NCI-H187 treated with DMSO at 0.1 percent for 48 hours (cell line): ENCODE measurements around the gene RFLNA.

Experiments
- DNase-seq: peaks from one replicate; lab custom pipeline; 2025; lab: John Stamatoyannopoulos, UW

The RFLNA gene

DNA sequence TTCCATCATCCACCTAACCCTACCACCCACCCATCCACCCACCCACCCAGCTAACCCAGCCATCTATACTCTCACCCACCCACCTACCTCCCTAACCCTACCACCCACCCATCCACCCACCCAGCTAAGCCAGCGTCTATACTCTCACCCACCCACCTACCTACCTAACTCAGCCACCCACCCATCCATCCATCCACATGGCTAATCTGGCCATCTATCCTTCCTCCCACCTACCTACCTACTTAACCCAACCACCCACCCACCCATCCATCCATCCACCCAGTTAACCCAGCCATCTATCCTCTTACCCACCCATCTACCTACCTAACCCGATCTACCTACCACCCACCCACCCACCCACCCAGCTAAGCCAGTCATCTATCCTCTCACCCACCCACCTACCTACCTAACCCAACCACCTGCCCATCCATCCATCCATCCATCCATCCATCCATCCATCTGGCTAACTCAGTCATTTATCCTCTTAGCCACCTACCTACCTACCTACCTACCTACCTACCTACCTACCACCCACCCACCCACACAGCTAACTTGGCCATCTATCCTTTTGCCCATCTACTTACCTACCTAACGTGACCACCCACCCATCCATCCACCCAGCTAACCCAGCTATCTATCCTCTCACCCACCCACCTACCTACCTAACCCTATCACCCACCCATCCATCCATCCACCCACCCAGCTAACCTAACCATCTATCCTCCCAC, 44.1 kb downstream of the RFLNA start:
- DNase-seq: no peak

- no peak for DNase-seq
These were observed 45.4 kb downstream of the RFLNA start for GRCh38 chr12:124340080-124340900.

- no peak for DNase-seq
These were observed 46.8 kb downstream of the RFLNA start for GRCh38 chr12:124341645-124342069.

- DNase-seq: no peak
These were observed 49.1 kb downstream of the RFLNA start for GRCh38 chr12:124344022-124344421.

DNA sequence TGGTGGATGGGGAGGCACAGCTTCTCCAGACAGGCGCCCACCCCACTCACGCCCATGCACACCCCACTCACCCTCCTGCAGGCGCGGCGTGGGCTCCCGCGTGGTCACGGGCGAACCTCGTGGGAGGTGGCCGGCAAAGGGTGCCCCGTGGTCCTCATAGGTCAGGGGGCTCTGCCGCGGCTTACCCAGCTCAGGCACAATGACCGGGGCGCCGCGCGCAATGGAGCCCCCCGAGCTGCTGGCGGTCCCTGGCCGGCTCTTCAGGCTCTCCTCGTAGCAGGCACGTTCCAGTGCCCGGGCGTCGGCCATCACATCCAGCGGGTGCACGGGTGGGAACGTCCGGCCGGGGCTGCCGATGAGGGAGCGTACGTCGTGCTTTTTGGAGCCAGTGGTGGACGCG, 49.6 kb downstream of the RFLNA start:
- no peak for DNase-seq

DNA sequence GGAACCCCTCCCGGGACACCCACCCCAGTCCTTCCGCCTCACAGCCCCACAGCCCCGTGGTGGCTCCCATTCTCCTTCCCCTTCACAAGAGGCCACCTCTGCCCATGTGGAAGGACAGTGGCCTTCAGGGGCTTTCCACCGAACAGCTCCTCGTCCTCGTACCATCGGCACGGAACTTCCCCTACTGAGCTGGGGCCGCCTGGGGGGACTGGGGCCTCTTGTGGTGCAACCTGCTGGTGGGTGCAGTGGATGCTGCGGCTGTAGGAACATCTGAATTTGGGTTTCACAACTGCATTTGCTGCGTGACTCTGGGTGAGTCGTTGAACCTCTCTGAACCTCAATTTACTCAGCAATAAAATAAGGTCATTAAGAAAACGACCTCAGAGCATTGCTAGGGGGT, 50.9 kb downstream of the RFLNA start:
- no peak for DNase-seq

DNA sequence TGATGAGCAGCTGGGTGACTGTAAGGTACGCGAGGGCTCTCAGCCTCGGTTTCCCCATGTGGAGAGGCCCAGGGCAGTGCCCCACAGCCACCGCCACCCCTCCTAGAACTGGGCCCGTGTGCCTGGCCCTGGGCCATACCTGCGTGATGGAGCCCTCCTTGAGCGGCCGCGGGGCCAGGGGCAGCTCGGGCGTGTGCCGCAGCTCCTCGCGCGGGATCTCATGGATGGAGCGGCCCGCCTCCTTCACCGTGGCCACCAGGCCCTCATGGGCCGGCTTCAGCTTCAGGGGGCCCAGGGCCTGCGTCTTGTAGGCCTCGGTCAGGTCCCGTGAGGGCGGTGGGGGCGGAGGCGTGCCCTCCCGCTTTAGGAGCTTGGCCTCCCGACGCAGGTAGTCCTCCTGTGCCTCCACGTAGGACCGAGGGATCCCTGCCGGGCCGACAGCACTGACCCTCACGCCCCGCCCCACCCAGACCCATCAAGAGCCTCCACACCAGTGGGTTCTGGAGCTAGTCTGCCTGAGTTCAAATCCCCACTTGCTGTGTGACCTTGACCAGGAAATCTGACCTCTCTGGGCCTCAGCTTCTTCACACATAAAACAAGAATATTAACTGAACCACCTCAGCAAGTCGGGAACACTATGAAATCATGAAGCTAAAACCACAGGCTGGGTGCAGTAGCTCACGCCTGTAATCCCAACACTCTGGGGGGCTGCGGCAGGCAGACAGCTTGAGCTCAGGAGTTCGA, 51.7 kb downstream of the RFLNA start:
- DNase-seq: no peak

DNA sequence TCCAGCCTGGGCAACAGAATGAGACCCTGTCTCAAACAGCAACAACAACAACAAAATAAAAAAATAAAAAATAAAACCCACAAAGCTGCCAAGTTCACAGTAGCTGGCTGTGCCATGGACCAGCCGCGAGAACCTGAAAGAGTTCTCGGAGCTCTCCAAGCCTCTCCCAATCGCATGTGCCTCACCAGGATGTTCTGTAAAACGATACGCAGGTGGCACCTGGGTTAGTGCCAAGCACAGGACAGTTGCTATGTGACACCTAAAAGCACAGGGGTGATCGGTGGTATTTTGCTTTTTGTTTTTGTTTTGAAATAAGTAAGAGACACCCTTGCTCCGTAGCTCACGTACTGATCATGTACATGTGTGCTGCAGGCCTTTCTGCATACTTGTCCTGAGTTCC, 52.4 kb downstream of the RFLNA start:
- no peak for DNase-seq

DNA sequence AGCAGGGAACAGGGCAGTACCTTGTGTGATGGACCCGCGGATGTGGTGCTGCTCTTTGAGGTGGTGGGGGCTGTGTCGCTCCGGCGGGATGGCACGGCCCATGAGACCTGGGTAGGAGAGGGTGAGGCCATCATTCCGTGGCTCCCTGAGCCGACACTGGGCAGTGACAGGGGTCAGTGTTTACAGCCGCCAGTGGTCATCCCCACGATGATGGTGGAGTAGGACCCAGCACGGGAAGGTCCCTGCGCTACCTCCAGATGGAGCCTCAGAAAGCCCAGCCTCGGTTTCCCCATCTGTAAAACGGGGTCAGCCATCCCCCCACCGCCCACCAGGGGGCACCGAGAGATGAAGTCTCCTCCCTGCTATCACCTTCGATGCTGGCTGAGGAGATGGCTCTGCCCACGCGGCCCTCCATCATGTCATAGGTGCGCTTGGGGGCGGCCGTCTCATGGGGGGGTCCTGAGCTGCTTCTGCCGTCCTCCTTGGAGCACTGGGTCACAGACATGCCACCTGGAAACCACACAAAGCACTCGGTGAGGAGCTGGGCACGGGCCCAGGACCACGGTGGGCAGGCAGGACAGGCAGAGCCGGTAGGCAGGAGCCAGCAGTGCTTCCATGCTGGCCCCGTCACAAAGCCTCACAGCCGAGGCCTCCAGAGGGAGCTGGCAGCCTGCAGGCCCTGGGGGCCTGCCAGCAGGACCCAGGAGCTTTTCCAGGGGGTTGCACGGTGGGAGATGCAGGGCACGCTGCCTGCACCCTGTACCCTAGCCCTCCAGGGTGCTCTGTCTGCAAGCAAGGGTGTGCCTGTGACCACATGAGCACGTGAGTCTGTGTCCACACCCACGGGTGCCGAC, 53.1 kb downstream of the RFLNA start:
- DNase-seq: no peak

GRCh38 chr12:124348659-124349380, 53.9 kb downstream of the RFLNA start:
- no peak for DNase-seq

DNA sequence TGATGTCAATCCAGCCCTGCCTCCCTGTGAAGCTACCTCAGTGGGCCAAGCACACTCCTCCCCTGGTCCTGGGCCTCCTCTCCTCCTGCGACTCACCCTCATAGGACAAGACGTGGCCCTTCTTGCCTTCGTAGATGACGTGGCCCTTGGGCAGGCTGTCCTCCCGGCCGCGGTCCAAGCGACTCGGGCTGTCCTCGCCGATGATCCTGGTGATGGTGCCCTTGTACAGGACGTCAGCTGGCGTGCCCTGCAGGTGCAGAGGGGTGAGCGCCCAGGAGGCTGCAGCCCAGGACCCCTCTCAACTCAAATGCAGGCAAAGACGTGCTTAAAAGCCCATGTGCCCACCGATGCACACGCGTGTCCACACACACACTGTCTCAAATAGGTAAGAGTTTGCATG, 55.6 kb downstream of the RFLNA start:
- no peak for DNase-seq

GRCh38 chr12:124351422-124351821, 56.5 kb downstream of the RFLNA start:
- no peak for DNase-seq

GRCh38 chr12:124352257-124352656, 57.4 kb downstream of the RFLNA start:
- DNase-seq: no peak

GRCh38 chr12:124352839-124353238, 57.9 kb downstream of the RFLNA start:
- no peak for DNase-seq

DNA sequence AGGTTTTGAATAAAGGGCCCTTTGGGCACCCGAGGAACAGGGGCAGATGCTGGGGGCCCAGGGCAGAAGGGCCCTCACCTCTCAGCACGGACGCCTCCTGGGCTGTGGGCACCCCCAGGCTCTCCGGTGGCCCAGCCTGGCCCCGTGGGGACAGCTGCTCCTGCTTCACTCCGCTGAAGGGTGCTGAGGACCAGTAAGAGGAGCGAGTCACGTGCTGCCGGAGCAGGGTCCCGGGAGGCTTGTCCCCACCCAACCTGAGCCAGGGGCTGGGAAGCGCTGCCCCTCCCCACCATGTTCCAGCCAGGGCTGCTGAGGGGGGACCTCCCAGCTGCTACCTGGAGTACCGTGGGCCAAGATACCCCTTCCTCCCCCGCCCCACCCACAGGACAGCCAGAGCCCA, 59.5 kb downstream of the RFLNA start:
- no peak for DNase-seq

DNA sequence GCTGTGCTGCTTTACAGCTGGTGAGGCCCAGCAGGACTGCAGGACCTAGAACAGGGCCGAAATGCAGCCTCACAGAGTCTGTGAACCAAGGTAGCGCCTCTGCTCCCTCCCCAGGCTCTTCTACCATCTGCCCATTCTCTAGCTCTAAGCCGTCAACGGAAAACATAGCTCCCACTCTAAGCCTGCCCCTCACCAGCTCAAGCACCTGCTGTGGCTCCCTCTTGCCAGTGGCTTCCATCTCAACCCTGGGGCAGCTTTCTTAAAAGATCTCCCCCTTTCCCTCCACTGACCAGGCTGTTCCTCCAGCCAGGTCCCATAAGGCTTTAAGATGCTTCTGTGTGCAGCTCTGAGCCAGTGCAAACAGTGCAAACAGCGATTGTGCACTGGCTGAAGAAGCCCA, 61.3 kb downstream of the RFLNA start:
- no peak for DNase-seq

- DNase-seq: no peak
These were observed 62.7 kb downstream of the RFLNA start for GRCh38 chr12:124357616-124358015.

DNA sequence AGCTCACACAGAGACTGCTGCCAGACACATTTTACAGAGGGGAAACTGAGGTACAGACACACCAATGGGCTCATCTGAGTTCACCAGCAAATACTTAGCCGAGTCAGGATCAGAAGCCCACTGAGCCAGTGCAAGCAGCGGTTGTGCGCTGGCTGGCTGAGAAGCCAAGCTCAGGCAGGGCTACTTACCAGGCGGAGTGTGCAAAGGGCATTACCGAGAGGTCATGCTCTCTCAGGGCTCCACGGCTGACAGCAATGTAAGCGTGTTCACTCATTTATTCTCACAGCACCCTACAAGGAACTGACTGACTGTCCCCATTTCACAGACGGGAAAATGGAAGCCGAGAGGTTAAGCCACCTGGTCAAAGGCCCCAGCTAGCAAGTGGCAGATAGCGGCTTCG, 63.7 kb downstream of the RFLNA start:
- no peak for DNase-seq

DNA sequence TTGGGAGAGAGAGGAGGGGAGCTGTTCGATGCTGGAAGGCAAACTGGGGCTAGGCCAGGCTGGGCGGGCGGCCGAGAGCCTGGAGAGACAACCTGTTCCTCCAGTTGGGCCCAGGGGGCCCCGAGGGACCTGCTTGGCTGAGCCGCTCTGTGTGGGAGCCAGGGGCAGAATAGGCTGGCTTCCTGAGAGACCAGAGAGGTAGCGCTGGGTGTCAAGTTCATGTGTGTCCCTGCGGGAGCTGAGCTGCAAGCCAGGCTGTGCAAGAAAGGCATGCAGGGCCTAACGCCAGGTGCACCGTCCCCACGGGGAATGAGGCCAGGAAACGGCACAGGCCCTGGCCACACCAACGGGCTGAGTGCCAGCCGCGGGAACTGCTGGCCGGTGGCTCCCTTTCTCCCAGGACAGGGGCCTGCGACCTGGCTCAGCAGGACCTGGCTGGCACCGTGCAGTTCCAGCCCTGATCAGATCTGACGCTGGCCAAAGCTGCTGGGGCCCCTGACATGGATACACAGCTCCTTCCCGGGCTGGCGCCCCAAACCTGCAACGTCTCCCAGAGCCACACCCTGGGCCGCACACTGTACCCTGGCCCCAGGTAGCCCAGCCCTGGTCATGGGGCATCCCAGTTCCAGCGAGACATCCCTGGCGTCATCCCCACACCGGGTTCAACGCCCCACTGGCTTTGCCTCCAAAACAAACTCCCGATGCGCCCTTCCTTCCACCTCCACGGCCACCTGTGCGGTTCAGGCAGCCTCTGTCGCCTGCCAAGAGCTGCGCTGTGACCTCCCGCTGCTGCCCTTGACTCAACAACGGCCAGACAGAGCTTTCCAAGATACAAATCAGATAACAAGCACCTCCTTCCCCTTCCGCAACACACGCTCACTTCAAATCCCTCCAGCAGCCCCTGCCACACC, 65.0 kb downstream of the RFLNA start:
- DNase-seq: peak; percentile 16
